B cell (primary cell): ENCODE measurements around the gene KRTAP1-4. TPM values are rescaled to one million over a fixed set of nuclear protein-coding genes. Genes with fewer than 3 reads are reported as not detected.
"Not testable (repeated sequence)": the region's sequence is repeated elsewhere in the genome, so short reads cannot be mapped to it uniquely, and the experiment has no call there.

Experiments used
- ATAC-seq: fragments of 200-7000 bp; cut with Tn5 transposase; one replicate; pipeline ENCODE4 v1.10.0; 2021; ENCODE audit warnings: low read depth, mild to moderate bottlenecking, moderate number of reproducible peaks, moderate library complexity
- CTCF ChIA-PET: fragments of 350-600 bp; sonication (Branson Sonifier 250); formaldehyde crosslinking; loops from one replicate; lab custom pipeline; 2021; ENCODE audit warnings: antibody characterized with exemption, inconsistent platforms; lab: Charles Lee
- POLR2A ChIA-PET: fragments of 350-600 bp; sonication (Branson Sonifier 250); formaldehyde crosslinking; loops from one replicate; lab custom pipeline; 2021; ENCODE audit warnings: antibody characterized with exemption; lab: Charles Lee
- DNase-seq: peaks from one replicate; pipeline ENCODE4 v3.0.0; 2013
- H2AFZ ChIP-seq: 2 replicates; pipeline ENCODE4 v1.6.1; 2012; ENCODE audit warnings: mild to moderate bottlenecking, low read depth, low read length; ENCODE audit not compliant: insufficient read depth, poor library complexity, severe bottlenecking
- H3K27ac ChIP-seq, 2 donors: 1 replicate in 1 of 2; 2 replicates in 1 of 2; pipeline ENCODE4 v1.5.1; 2012 to 2013; ENCODE audit warnings: low read length in 2 of 2, mild to moderate bottlenecking in 2 of 2, moderate library complexity in 1 of 2
- H3K27me3 ChIP-seq, 4 experiments: fragments of 200-600 bp in 1 of 4; sonication (generic) in 1 of 4; replicated peaks in 1 of 4; 1 replicate in 2 of 4; 2 replicates in 2 of 4; pipeline versions ENCODE4 v1.6.1 to v1.7.0; 2013 to 2016; ENCODE audit warnings: low read length in 3 of 4, mild to moderate bottlenecking in 2 of 4, mixed read lengths in 1 of 4, moderate library complexity in 1 of 4; ENCODE audit not compliant: insufficient read depth in 4 of 4, control insufficient read depth in 3 of 4; ENCODE audit errors: control extremely low read depth in 1 of 4
- H3K36me3 ChIP-seq, 2 experiments: replicated peaks in 1 of 2; 1 replicate in 1 of 2; 2 replicates in 1 of 2; pipeline versions ENCODE4 v1.6.1 to v1.7.1; 2013; ENCODE audit warnings: low read length in 1 of 2; ENCODE audit not compliant: insufficient read depth in 2 of 2, control insufficient read depth in 1 of 2; ENCODE audit errors: control extremely low read depth in 1 of 2, extremely low read depth in 1 of 2
- H3K4me1 ChIP-seq, 2 donors: fragments of 200-600 bp in 1 of 2; sonication (generic) in 1 of 2; 1 replicate in 1 of 2; 2 replicates in 1 of 2; pipeline versions ENCODE4 v1.5.1 to v1.6.1; 2013 to 2017; ENCODE audit warnings: low read length in 2 of 2; ENCODE audit not compliant: control insufficient read depth in 2 of 2, insufficient read depth in 2 of 2
- H3K4me2 ChIP-seq: replicated peaks from 2 replicates; pipeline ENCODE3; 2012; ENCODE audit warnings: mild to moderate bottlenecking, low read depth, low read length; ENCODE audit not compliant: poor library complexity, severe bottlenecking
- H3K4me3 ChIP-seq, 5 experiments: fragments of 200-600 bp in 1 of 5; sonication (generic) in 1 of 5; 1 replicate in 3 of 5; 2 replicates in 2 of 5; pipeline versions ENCODE4 v1.5.1 to v1.7.0; 2011 to 2016; ENCODE audit warnings: low read length in 4 of 5, mild to moderate bottlenecking in 4 of 5, low read depth in 2 of 5, control low read depth in 1 of 5, moderate library complexity in 1 of 5; ENCODE audit not compliant: insufficient read depth in 1 of 5; ENCODE audit errors: control extremely low read depth in 1 of 5, extremely low read depth in 1 of 5
- H3K79me2 ChIP-seq: fragments of 200-600 bp; sonication (generic); one replicate; pipeline ENCODE4 v1.6.0; 2016; ENCODE audit warnings: low read length; ENCODE audit not compliant: control insufficient read depth, insufficient read depth
- H3K9ac ChIP-seq: fragments of 200-600 bp; sonication (generic); 2 replicates; pipeline ENCODE4 v1.6.1; 2017; ENCODE audit warnings: mild to moderate bottlenecking, low read length, moderate library complexity
- H3K9me3 ChIP-seq, 3 donors: one replicate each; pipeline versions ENCODE4 v1.6.1 to v1.7.1; 2013; ENCODE audit warnings: low read length in 2 of 3; ENCODE audit not compliant: control insufficient read depth in 2 of 3, insufficient read depth in 1 of 3; ENCODE audit errors: control extremely low read depth in 1 of 3
- H4K20me1 ChIP-seq: 2 replicates; pipeline ENCODE4 v1.6.0; 2012; ENCODE audit warnings: mild to moderate bottlenecking, low read length; ENCODE audit not compliant: insufficient read depth, control insufficient read depth, poor library complexity, severe bottlenecking
- H3K27ac Mint-ChIP-seq: one replicate; pipeline ENCODE4 v1.8.0; 2021; ENCODE audit warnings: mixed read lengths
- H3K27me3 Mint-ChIP-seq: one replicate; pipeline ENCODE4 v1.8.0; 2021; ENCODE audit warnings: mixed read lengths
- H3K4me1 Mint-ChIP-seq: one replicate; pipeline ENCODE4 v1.8.0; 2021; ENCODE audit warnings: mixed read lengths
- H3K4me3 Mint-ChIP-seq: one replicate; pipeline ENCODE4 v1.8.0; 2021; ENCODE audit warnings: mixed read lengths
- H3K9me3 Mint-ChIP-seq: one replicate; pipeline ENCODE4 v1.8.0; 2022; ENCODE audit warnings: mixed read lengths; ENCODE audit not compliant: insufficient read depth
- CTCF ChIP-seq: fragments of 200-600 bp; IDR thresholded peaks from one replicate; pipeline ENCODE4 v1.8.0; 2022; ENCODE audit warnings: antibody characterized with exemption, mild to moderate bottlenecking
- EZH2 ChIP-seq: IDR thresholded peaks from 2 replicates; pipeline ENCODE4 v1.6.1; 2012; ENCODE audit warnings: borderline replicate concordance, low read depth, mild to moderate bottlenecking, moderate library complexity, low read length; ENCODE audit not compliant: insufficient read depth, poor library complexity, severe bottlenecking
- WGBS: methylation state at CpG from one replicate; pipeline ENCODE4 v1.1.5; 2013; ENCODE audit warnings: missing lambda C conversion rate; ENCODE audit not compliant: insufficient coverage; 5-methylcytosine and 5-hydroxymethylcytosine counted together
- intact Hi-C: fragments of 100-400 bp; cut with micrococcal nuclease; formaldehyde crosslinking; loops from one replicate; pipeline ENCODE4 v1.10.0; 2022
- polyA plus RNA-seq: library from polyadenylated mRNA; depleted of rRNA; stranded (reverse); fragments of >200 nt; gene quantifications from 2 replicates; pipeline ENCODE4 v1.2.3, GENCODE V29; 2012
- total RNA-seq, 2 donors: library from RNA; stranded (reverse); fragments of 120-200 nt in 1 of 2; gene quantifications; 1 replicate in 1 of 2; 2 replicates in 1 of 2; pipeline versions ENCODE4 v1.2.3 to v1.2.4, GENCODE V29; 2013 to 2022

KRTAP1-4 gene
- total and polyA plus RNA-seq, 2 donors (not counting 1 experiment from before 2014, with no cell fraction given): not detected

- intact Hi-C loops, H3K9ac ChIP-seq, CTCF ChIA-PET, ATAC-seq, DNase-seq, H3K36me3 ChIP-seq, H3K4me1 Mint-ChIP-seq, H4K20me1 ChIP-seq, H2AFZ ChIP-seq, H3K4me3 Mint-ChIP-seq, H3K79me2 ChIP-seq, H3K27ac Mint-ChIP-seq, POLR2A ChIA-PET, H3K4me3 ChIP-seq, H3K4me2 ChIP-seq, H3K9me3 Mint-ChIP-seq, H3K9me3 ChIP-seq, H3K27me3 ChIP-seq, H3K4me1 ChIP-seq, H3K27ac ChIP-seq: not testable (repeated sequence)
- 94% methylated on average over 3 of the region's 9 CpGs for WGBS
- H3K27me3 Mint-ChIP-seq: peaks cover 50% of the 10 kb centered on the region
These were observed 24.6 kb upstream of the KRTAP1-4 start for GRCh38 chr17:41054556-41054955.

GRCh38 chr17:41054025-41054424 lies 24.0 kb upstream of the KRTAP1-4 start:
- ATAC-seq: no peak
- peaks cover 46% of the 10 kb centered on the region for H3K27me3 Mint-ChIP-seq
- TF ChIP-seq CTCF: no peak
- no peak for TF ChIP-seq EZH2

More at GRCh38 chr17:41054025-41054424, 24.0 kb upstream of the KRTAP1-4 start:
- Histone ChIP-seq H3K27me3 (no peaks in the 10 kb centered on the region), H3K9me3 (peaks cover 0 to 2% (median 1%) of the 10 kb centered on the region in 3 donors), H3K4me2 (no peak overlapping the region), H2AFZ (no peak overlapping the region), H3K79me2 (no peaks in the 10 kb centered on the region), H3K27ac (no peak overlapping the region), H3K9ac (no peak overlapping the region), H4K20me1 (no peaks in the 10 kb centered on the region), H3K36me3 (no peaks in the 10 kb centered on the region), H3K4me3 (no peak overlapping the region), H3K4me1 (no peaks in the 10 kb centered on the region)
- CTCF ChIA-PET: no interaction called here
- Mint-ChIP-seq H3K9me3 (no peaks in the 10 kb centered on the region), H3K4me3 (no peak overlapping the region), H3K27ac (no peak overlapping the region), H3K4me1 (no peaks in the 10 kb centered on the region)
- 90% methylated on average over 4 of the region's 4 CpGs for WGBS
- no peak for DNase-seq
- intact Hi-C loops: no loop called here
- POLR2A ChIA-PET: no interaction called here
